ENCODE results near the gene RNPC3. TPM values are rescaled to one million over a fixed set of nuclear protein-coding genes. Genes with fewer than 3 reads are reported as not detected.

RNPC3 gene
- total and polyA plus RNA-seq, 9 of the 15 experiments (the other 6 are each of a cell fraction or from before 2014, with no cell fraction given): 5.4 to 31.4 (median 17.1) TPM

DNA sequence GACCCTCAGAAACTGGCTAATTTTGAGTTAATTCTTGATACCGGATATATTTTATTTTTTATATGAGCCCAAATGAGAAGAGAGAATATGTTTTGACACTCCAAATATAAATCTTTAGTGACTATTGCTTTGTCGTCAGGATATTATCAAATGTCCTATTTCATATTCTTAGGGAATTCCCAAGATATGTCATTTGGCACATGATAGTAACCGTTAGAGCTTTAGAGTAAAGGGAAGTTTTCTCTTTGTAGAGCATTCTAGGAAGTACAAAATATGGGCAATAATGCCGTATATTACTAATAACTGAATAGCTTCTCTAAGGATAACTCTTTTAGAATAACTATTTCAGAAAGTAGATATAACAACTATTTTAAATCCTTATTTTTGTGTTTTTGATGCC lies 37.6 kb downstream of the RNPC3 start:
- Histone ChIP-seq H3K27ac (ENCODE audit: extremely low read depth, low read depth, low read length) (no peak overlapping the region), H3K9me1 (ENCODE audit: control insufficient read depth, insufficient read depth, low read length) (no peaks in the 10 kb centered on the region), H3K79me2 (ENCODE audit: control insufficient read depth, insufficient read depth, low read length) (no peaks in the 10 kb centered on the region), H2AFZ (ENCODE audit: low read depth, low read length) (no peak overlapping the region), H3K36me3 (ENCODE audit: control insufficient read depth, insufficient read depth, low read length) (no peaks in the 10 kb centered on the region), H4K20me1 (replicated peaks; ENCODE audit: control insufficient read depth, insufficient read depth, low read length) (no peaks in the 10 kb centered on the region), H3K4me3 (no peak overlapping the region), H3K4me2 (ENCODE audit: insufficient read depth, low read length) (no peak overlapping the region), H3K27me3 (ENCODE audit: control insufficient read depth in 2 of 2, insufficient read depth in 2 of 2, low read length in 2 of 2) (no peaks in the 10 kb centered on the region), H3K9ac (ENCODE audit: insufficient read depth in 1 of 2, low read depth in 2 of 2, low read length in 2 of 2) (no peak overlapping the region), H3K4me1 (replicated peaks in 1 of 2; ENCODE audit: control insufficient read depth in 2 of 2, insufficient read depth in 2 of 2, low read length in 2 of 2) (no peaks in the 10 kb centered on the region), H3K9me3 (replicated peaks; ENCODE audit: control insufficient read depth, insufficient read depth, low read depth, low read length) (no peaks in the 10 kb centered on the region)
- POLR2A ChIA-PET: no interaction called here
- intact Hi-C loops (cut with micrococcal nuclease) (no loop called here), in situ Hi-C loops (cut with MboI) (no loop called here)
- ATAC-seq: no peak
- DNase-seq (ENCODE audit: extremely low read depth in 1 of 4, low spot score in 3 of 4): no peak
- no peak for FAIRE-seq
- CTCF ChIA-PET (ENCODE audit: low intra/inter-chr PET ratio): no interaction called here
- TF ChIP-seq ZKSCAN8 (CRISPR knock-in tag; IDR thresholded peaks at IDR 0.05): no peak
- no peak for TF ChIP-seq KAT8 (IDR thresholded peaks at IDR 0.05; ENCODE audit: low read depth)
- no peak for TF ChIP-seq CBX5 (IDR thresholded peaks at IDR 0.05; ENCODE audit: borderline replicate concordance, low read depth)
- TF ChIP-seq, protein P1, sequence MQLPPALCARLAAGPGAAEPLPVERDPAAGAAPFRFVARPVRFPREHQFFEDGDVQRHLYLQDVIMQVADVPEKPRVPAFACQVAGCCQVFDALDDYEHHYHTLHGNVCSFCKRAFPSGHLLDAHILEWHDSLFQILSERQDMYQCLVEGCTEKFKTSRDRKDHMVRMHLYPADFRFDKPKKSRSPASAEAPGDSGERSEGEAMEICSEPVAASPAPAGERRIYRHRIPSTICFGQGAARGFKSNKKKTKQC (CRISPR knock-in tag; IDR thresholded peaks at IDR 0.05): no peak
- BruUV-seq (replicated peaks): no TSS peak
- WGBS (ENCODE audit: insufficient coverage, low coverage, missing lambda C conversion rate): 5% methylated on average over 4 of the region's 4 CpGs

DNA sequence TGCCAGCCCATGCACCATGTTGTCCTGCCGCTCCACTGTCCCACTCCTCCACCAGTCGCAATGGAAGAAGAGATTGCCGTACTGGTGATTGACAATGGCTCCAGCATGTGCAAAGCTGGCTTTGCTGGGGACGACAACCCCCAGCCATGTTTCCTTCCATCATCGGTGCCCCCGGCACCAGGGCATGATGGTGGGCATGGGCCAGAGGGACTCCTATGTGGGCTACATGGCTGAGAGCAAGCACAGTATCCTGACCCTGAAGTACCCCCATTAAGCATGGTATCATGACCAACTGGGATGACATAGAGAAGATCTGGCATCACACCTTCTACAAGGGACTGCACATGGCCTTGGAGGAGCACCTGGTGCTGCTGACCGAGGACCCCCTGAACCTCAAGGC lies 44.0 kb downstream of the RNPC3 start:
- ATAC-seq: no peak
- DNase-seq (ENCODE audit: extremely low read depth in 1 of 4, low spot score in 3 of 4): no peak
- intact Hi-C loops (cut with micrococcal nuclease) (no loop called here), in situ Hi-C loops (cut with MboI) (no loop called here)
- Histone ChIP-seq H3K4me2 (ENCODE audit: insufficient read depth, low read length) (no peak overlapping the region), H2AFZ (ENCODE audit: low read depth, low read length) (no peak overlapping the region), H3K4me3 (no peak overlapping the region), H3K9me3 (replicated peaks; ENCODE audit: control insufficient read depth, insufficient read depth, low read depth, low read length) (no peaks in the 10 kb centered on the region), H3K79me2 (ENCODE audit: control insufficient read depth, insufficient read depth, low read length) (no peaks in the 10 kb centered on the region), H3K9ac (ENCODE audit: insufficient read depth in 1 of 2, low read depth in 2 of 2, low read length in 2 of 2) (no peak overlapping the region), H4K20me1 (replicated peaks; ENCODE audit: control insufficient read depth, insufficient read depth, low read length) (no peaks in the 10 kb centered on the region), H3K9me1 (ENCODE audit: control insufficient read depth, insufficient read depth, low read length) (no peaks in the 10 kb centered on the region), H3K27me3 (ENCODE audit: control insufficient read depth in 2 of 2, insufficient read depth in 2 of 2, low read length in 2 of 2) (no peaks in the 10 kb centered on the region), H3K36me3 (ENCODE audit: control insufficient read depth, insufficient read depth, low read length) (no peaks in the 10 kb centered on the region), H3K4me1 (replicated peaks in 1 of 2; ENCODE audit: control insufficient read depth in 2 of 2, insufficient read depth in 2 of 2, low read length in 2 of 2) (no peaks in the 10 kb centered on the region), H3K27ac (ENCODE audit: extremely low read depth, low read depth, low read length) (no peak overlapping the region)
- POLR2A ChIA-PET: no interaction called here
- WGBS (ENCODE audit: insufficient coverage, low coverage, missing lambda C conversion rate): 0% methylated on average over 7 of the region's 7 CpGs
- no peak for TF ChIP-seq ZBTB8A (IDR thresholded peaks at IDR 0.05; ENCODE audit: partially characterized antibody)
- TF ChIP-seq, protein P2, sequence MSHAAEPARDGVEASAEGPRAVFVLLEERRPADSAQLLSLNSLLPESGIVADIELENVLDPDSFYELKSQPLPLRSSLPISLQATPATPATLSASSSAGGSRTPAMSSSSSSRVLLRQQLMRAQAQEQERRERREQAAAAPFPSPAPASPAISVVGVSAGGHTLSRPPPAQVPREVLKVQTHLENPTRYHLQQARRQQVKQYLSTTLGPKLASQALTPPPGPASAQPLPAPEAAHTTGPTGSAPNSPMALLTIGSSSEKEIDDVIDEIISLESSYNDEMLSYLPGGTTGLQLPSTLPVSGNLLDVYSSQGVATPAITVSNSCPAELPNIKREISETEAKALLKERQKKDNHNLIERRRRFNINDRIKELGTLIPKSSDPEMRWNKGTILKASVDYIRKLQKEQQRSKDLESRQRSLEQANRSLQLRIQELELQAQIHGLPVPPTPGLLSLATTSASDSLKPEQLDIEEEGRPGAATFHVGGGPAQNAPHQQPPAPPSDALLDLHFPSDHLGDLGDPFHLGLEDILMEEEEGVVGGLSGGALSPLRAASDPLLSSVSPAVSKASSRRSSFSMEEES (CRISPR knock-in tag; IDR thresholded peaks at IDR 0.05): no peak
- no peak for TF ChIP-seq EP400 (IDR thresholded peaks at IDR 0.05)
- no peak for TF ChIP-seq ERF (CRISPR knock-in tag; IDR thresholded peaks at IDR 0.05)
- no peak for TF ChIP-seq SNRNP70 (optimal IDR thresholded peaks at IDR 0.05; ENCODE audit: low read depth, low read length)
- no peak for TF ChIP-seq RFX7 (CRISPR knock-in tag; IDR thresholded peaks at IDR 0.05)
- no peak for TF ChIP-seq ZNF551 (CRISPR knock-in tag; IDR thresholded peaks at IDR 0.05)
- no TSS peak for BruUV-seq (replicated peaks)
- CTCF ChIA-PET (ENCODE audit: low intra/inter-chr PET ratio): no interaction called here
- no peak for FAIRE-seq
